ENCODE measurements around the gene PKP4.

PKP4 gene

GRCh38 chr2:158507679-158508078 lies 50.9 kb downstream of the PKP4 start:
- no peak for TF ChIP-seq TAF1 (IDR thresholded peaks at IDR 0.05; ENCODE audit: low read depth, low read length)
- no peak for TF ChIP-seq POLR2A (IDR thresholded peaks at IDR 0.05; ENCODE audit: low read depth, low read length)
- no peak for TF ChIP-seq POU2F2 (IDR thresholded peaks at IDR 0.05; ENCODE audit: low read depth, low read length)
- no peak for TF ChIP-seq PAX5 (IDR thresholded peaks at IDR 0.05; ENCODE audit: insufficient read depth, low read length, severe bottlenecking)
- no peak for TF ChIP-seq POLR2AphosphoS5 (IDR thresholded peaks at IDR 0.05; ENCODE audit: low read depth, low read length)
- TF ChIP-seq SPI1 (IDR thresholded peaks at IDR 0.05; ENCODE audit: low read depth, low read length): no peak
- DNase-seq (ENCODE audit: insufficient read length, low spot score) (no peak), FAIRE-seq (no peak)

- peak; percentile 16 for FAIRE-seq
- TF ChIP-seq SPI1 (IDR thresholded peaks at IDR 0.05; ENCODE audit: low read depth, low read length): no peak
- TF ChIP-seq POLR2A (IDR thresholded peaks at IDR 0.05; ENCODE audit: low read depth, low read length): no peak
- TF ChIP-seq POU2F2 (IDR thresholded peaks at IDR 0.05; ENCODE audit: low read depth, low read length): no peak
- no peak for TF ChIP-seq TAF1 (IDR thresholded peaks at IDR 0.05; ENCODE audit: low read depth, low read length)
- TF ChIP-seq PAX5 (IDR thresholded peaks at IDR 0.05; ENCODE audit: insufficient read depth, low read length, severe bottlenecking): no peak
- no peak for TF ChIP-seq POLR2AphosphoS5 (IDR thresholded peaks at IDR 0.05; ENCODE audit: low read depth, low read length)
- no peak for DNase-seq (ENCODE audit: insufficient read length, low spot score)
Measured at GRCh38 chr2:158509928-158510797, 53.4 kb downstream of the PKP4 start.

DNA sequence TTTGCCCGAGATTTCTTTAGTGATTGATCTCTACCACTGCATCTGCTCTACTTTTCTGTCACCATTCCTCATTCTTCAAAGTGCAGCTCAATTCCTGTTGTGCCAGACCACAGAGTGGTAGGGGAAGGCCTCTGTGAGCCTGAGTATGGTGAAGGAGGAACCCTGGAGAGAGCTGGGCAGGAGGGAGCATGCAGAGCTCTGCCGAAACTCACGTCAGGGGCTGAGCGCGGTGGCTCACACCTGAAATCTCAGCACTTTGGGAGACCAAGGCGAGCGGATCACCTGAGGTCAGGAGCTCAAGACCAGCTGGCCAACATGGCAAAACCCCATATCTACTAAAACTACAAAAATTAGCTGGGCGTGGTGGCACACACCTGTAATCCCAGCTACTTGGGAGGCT lies 54.1 kb downstream of the PKP4 start:
- TF ChIP-seq TAF1 (IDR thresholded peaks at IDR 0.05; ENCODE audit: low read depth, low read length) (no peak), POU2F2 (IDR thresholded peaks at IDR 0.05; ENCODE audit: low read depth, low read length) (no peak), PAX5 (IDR thresholded peaks at IDR 0.05; ENCODE audit: insufficient read depth, low read length, severe bottlenecking) (no peak), POLR2A (IDR thresholded peaks at IDR 0.05; ENCODE audit: low read depth, low read length) (no peak)
- FAIRE-seq: no peak

DNA sequence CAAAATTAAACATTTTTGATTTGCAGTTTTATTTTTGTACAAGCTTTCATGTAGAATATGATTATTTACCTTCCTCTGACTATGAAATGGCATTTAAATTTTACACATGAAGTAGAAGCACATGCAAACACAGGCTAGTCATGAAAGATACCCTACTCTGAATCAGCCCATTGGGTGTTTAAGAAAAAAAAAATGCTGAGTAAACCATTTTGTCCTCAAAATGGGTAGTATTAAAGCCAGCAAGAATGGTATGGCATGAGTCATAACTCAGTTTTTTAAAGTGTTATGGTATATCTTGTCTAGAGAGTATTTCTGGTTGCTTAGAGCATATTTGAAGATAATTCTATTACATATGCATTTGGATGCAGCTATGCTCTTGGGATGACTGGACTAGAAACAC lies 55.0 kb downstream of the PKP4 start:
- DNase-seq (ENCODE audit: insufficient read length, low spot score): no peak
- no peak for FAIRE-seq
- TF ChIP-seq POLR2A (IDR thresholded peaks at IDR 0.05; ENCODE audit: low read depth, low read length): no peak
- TF ChIP-seq POLR2AphosphoS5 (IDR thresholded peaks at IDR 0.05; ENCODE audit: low read depth, low read length): no peak
- no peak for TF ChIP-seq SPI1 (IDR thresholded peaks at IDR 0.05; ENCODE audit: low read depth, low read length)
- TF ChIP-seq POU2F2 (IDR thresholded peaks at IDR 0.05; ENCODE audit: low read depth, low read length): no peak
- TF ChIP-seq PAX5 (IDR thresholded peaks at IDR 0.05; ENCODE audit: insufficient read depth, low read length, severe bottlenecking): no peak
- TF ChIP-seq TAF1 (IDR thresholded peaks at IDR 0.05; ENCODE audit: low read depth, low read length): no peak

More for the DNA sequence above, 54.1 kb downstream of the PKP4 start:
- DNase-seq (ENCODE audit: insufficient read length, low spot score): no peak

DNA sequence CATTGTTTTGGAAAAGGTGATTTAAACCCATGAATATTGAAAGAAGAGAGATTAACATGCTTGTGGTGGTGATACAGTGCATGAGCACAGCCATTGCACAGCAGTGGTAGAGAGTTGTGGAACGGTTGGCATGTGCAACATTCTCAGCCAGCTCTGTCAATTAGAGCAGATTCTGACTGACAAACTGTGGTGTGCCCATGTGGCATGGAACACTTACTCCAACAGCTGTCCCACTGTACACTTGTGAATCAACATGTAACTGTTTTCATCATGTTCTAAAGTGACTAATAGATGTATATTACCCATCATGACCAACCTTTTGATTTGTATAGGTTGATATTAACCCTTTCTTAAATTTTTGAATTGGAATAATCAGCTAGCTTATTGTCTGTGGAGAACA lies 55.6 kb downstream of the PKP4 start:
- FAIRE-seq: peak; percentile 16
- DNase-seq (ENCODE audit: insufficient read length, low spot score): no peak
- no peak for TF ChIP-seq POU2F2 (IDR thresholded peaks at IDR 0.05; ENCODE audit: low read depth, low read length)
- no peak for TF ChIP-seq POLR2A (IDR thresholded peaks at IDR 0.05; ENCODE audit: low read depth, low read length)
- no peak for TF ChIP-seq SPI1 (IDR thresholded peaks at IDR 0.05; ENCODE audit: low read depth, low read length)
- TF ChIP-seq PAX5 (IDR thresholded peaks at IDR 0.05; ENCODE audit: insufficient read depth, low read length, severe bottlenecking): no peak
- TF ChIP-seq POLR2AphosphoS5 (IDR thresholded peaks at IDR 0.05; ENCODE audit: low read depth, low read length): no peak
- TF ChIP-seq TAF1 (IDR thresholded peaks at IDR 0.05; ENCODE audit: low read depth, low read length): no peak

- DNase-seq (ENCODE audit: insufficient read length, low spot score): no peak
- TF ChIP-seq POLR2AphosphoS5 (IDR thresholded peaks at IDR 0.05; ENCODE audit: low read depth, low read length): no peak
- no peak for TF ChIP-seq SPI1 (IDR thresholded peaks at IDR 0.05; ENCODE audit: low read depth, low read length)
- no peak for TF ChIP-seq PAX5 (IDR thresholded peaks at IDR 0.05; ENCODE audit: insufficient read depth, low read length, severe bottlenecking)
- TF ChIP-seq POLR2A (IDR thresholded peaks at IDR 0.05; ENCODE audit: low read depth, low read length): no peak
- TF ChIP-seq TAF1 (IDR thresholded peaks at IDR 0.05; ENCODE audit: low read depth, low read length): no peak
- no peak for TF ChIP-seq POU2F2 (IDR thresholded peaks at IDR 0.05; ENCODE audit: low read depth, low read length)
- no peak for FAIRE-seq
Measured at GRCh38 chr2:158513841-158514240, 57.1 kb downstream of the PKP4 start.

DNA sequence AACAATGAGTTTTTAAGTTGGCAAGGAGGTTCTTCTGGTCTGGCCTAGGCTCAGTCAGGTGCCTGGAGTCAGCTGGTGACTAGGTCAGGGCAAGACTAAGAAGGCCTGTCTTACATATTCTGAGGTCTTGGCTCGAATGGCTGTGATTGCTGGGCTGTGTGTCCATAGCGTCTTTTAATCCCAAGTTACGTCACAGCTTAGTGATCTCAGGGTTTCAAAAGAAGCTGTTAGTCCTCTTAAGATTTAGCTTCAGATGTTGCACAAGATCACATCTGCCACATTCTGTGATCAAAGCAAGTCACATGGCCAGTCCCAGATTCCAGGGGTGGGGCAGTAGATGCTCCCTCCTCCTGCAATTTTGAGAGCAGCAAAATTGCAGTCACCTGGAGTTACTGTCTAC lies 61.3 kb downstream of the PKP4 start:
- FAIRE-seq (no peak), DNase-seq (ENCODE audit: insufficient read length, low spot score) (no peak)
- TF ChIP-seq TAF1 (IDR thresholded peaks at IDR 0.05; ENCODE audit: low read depth, low read length) (no peak), SPI1 (IDR thresholded peaks at IDR 0.05; ENCODE audit: low read depth, low read length) (no peak), POLR2AphosphoS5 (IDR thresholded peaks at IDR 0.05; ENCODE audit: low read depth, low read length) (no peak), PAX5 (IDR thresholded peaks at IDR 0.05; ENCODE audit: insufficient read depth, low read length, severe bottlenecking) (no peak), POLR2A (IDR thresholded peaks at IDR 0.05; ENCODE audit: low read depth, low read length) (no peak), POU2F2 (IDR thresholded peaks at IDR 0.05; ENCODE audit: low read depth, low read length) (no peak)

- DNase-seq (ENCODE audit: insufficient read length, low spot score): no peak
- no peak for TF ChIP-seq POLR2A (IDR thresholded peaks at IDR 0.05; ENCODE audit: low read depth, low read length)
- no peak for FAIRE-seq
Measured at GRCh38 chr2:158519481-158519880, 62.7 kb downstream of the PKP4 start.

- TF ChIP-seq TAF1 (IDR thresholded peaks at IDR 0.05; ENCODE audit: low read depth, low read length): no peak
- TF ChIP-seq SPI1 (IDR thresholded peaks at IDR 0.05; ENCODE audit: low read depth, low read length): no peak
- TF ChIP-seq POLR2A (IDR thresholded peaks at IDR 0.05; ENCODE audit: low read depth, low read length): no peak
- TF ChIP-seq PAX5 (IDR thresholded peaks at IDR 0.05; ENCODE audit: insufficient read depth, low read length, severe bottlenecking): no peak
- no peak for TF ChIP-seq POLR2AphosphoS5 (IDR thresholded peaks at IDR 0.05; ENCODE audit: low read depth, low read length)
- no peak for TF ChIP-seq POU2F2 (IDR thresholded peaks at IDR 0.05; ENCODE audit: low read depth, low read length)
- FAIRE-seq: no peak
- DNase-seq (ENCODE audit: insufficient read length, low spot score): no peak
Measured at GRCh38 chr2:158529379-158530259, 72.9 kb downstream of the PKP4 start.

All from GM12891 (cell line).